ENCODE results near the gene FARP1.

Gene FARP1

DNA sequence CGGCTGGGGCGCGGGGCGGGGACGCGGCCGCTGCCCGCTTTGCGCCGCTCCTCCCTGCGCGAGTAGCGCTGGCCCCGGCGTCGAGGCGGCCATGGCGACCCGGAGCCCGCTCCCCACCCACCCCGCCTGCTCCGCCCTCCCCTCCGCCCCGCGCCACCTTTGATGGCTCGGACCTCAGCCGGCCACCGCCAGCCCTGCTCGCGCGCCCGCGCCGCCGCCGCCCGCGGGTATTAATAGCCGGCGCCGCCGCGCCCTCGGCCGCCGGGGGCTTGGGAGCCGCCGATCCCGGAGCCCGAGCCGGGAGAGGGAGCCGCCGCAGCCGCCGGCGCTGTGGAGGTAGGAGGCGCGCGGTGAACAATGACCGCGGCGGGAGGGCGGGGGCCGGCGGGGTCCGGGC lies 261 bp downstream of the FARP1 start:
- CTCF ChIA-PET, result no interaction called here
- TF ChIP-seq, protein P1, sequence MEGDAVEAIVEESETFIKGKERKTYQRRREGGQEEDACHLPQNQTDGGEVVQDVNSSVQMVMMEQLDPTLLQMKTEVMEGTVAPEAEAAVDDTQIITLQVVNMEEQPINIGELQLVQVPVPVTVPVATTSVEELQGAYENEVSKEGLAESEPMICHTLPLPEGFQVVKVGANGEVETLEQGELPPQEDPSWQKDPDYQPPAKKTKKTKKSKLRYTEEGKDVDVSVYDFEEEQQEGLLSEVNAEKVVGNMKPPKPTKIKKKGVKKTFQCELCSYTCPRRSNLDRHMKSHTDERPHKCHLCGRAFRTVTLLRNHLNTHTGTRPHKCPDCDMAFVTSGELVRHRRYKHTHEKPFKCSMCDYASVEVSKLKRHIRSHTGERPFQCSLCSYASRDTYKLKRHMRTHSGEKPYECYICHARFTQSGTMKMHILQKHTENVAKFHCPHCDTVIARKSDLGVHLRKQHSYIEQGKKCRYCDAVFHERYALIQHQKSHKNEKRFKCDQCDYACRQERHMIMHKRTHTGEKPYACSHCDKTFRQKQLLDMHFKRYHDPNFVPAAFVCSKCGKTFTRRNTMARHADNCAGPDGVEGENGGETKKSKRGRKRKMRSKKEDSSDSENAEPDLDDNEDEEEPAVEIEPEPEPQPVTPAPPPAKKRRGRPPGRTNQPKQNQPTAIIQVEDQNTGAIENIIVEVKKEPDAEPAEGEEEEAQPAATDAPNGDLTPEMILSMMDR (IDR thresholded peaks at IDR 0.05; ENCODE audit: insufficient read depth, low read length, missing control alignments), result no peak
- POLR2A ChIA-PET, result no interaction called here
- H3K4me3 ChIP-seq (ENCODE audit: low read depth, low read length), result peak overlapping the region; percentile 69
- DNase-seq (ENCODE audit: low read depth, low spot score), result no peak

DNA sequence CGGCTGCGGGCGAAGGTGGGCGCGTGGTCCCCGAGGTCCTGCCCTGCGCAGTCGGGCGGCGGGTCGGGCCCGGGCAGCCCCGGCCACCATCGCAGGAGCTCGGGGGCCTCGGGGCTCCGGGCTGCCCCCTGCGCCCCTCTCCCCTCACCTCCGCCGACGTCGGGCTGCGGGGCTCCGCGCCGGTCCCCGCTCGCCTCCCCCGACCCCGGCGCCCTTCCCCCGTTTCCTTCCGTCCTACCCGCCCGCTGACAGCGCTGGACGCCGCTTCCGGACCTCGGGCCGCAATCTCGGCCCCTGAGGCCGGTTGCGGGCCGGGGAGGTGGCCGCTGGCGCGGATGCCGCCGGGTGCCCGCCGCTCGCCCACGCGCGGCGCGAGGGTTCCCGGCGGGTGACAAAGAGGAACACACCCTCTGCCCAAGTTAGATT lies 720 bp downstream of the FARP1 start:
- CTCF ChIA-PET, result interaction anchor here (1.2 kb wide), 1 partner anchor 11 kb away, joined by 3 read pairs; no protein-coding TSS in a partner anchor
- H3K4me3 ChIP-seq (ENCODE audit: low read depth, low read length), result peak overlapping the region; percentile 69
- TF ChIP-seq, protein P1 (IDR thresholded peaks at IDR 0.05; ENCODE audit: insufficient read depth, low read length, missing control alignments), result no peak
- POLR2A ChIA-PET, result no interaction called here
- no peak for DNase-seq (ENCODE audit: low read depth, low spot score)

DNA sequence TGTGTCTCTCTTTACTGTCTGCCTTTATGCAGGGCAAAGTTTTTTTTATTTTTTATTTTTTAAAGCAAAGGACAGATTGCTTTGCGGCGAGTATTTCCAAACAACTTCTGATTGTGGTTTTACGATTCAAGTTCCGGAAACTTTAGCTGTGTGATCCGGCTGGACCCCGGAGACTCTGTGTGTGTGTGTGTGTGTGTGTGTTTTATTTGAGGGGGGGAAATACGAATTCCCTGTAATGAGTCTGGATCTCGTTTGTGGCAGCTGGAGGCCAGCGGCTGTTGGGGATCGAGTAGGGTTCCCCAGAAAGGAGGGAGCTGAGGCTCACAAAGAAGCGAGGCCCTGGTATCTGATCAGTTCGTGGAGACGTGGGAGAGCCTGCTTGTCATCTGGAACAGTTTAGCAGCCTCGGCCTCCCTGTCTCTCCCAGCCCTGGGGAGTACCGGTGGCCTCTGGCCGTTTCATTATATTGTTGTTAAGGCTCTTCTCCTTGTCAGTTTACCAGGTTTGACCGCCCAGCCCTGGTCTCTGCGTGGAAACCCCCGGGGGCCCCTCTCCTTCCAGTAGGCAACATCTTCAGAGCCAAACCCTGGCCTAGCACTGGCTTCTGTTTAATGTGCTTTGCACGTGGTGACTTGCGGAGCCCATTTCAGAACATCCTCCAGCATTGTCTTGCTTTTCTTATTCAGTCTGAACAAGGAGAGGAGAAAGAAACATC lies 1.3 kb downstream of the FARP1 start:
- H3K4me3 ChIP-seq (ENCODE audit: low read depth, low read length), result peak overlapping the region; percentile 69
- ChIA-PET CTCF (interaction anchor here (1.2 kb wide), 1 partner anchor 10 kb away, joined by 3 read pairs; no protein-coding TSS in a partner anchor), POLR2A (interaction anchor here (0.6 kb wide), 1 partner anchor 227 kb away, joined by 3 read pairs; no protein-coding TSS in a partner anchor)
- no peak for DNase-seq (ENCODE audit: low read depth, low spot score)
- TF ChIP-seq, protein P1 (IDR thresholded peaks at IDR 0.05; ENCODE audit: insufficient read depth, low read length, missing control alignments), result no peak

- H3K4me3 ChIP-seq (ENCODE audit: low read depth, low read length), result peak overlapping the region; percentile 69
- DNase-seq (ENCODE audit: low read depth, low spot score), result peak; percentile 37
- ChIA-PET POLR2A (interaction anchor here (0.6 kb wide), 1 partner anchor 226 kb away, joined by 3 read pairs; no protein-coding TSS in a partner anchor), CTCF (interaction anchor here (0.7 to 1.2 kb wide), 2 partner anchors 10 to 253 kb away, joined by 3 to 4 read pairs; no protein-coding TSS in a partner anchor)
- TF ChIP-seq, protein P1 (IDR thresholded peaks at IDR 0.05; ENCODE audit: insufficient read depth, low read length, missing control alignments), result peak; percentile 48
Measured at GRCh38 chr13:98144801-98145350, 2.0 kb downstream of the FARP1 start.

- CTCF ChIA-PET, result interaction anchor here (2.1 kb wide), 1 partner anchor 298 kb away, joined by 7 read pairs; no protein-coding TSS in a partner anchor
- DNase-seq (ENCODE audit: low read depth, low spot score), result no peak
- H3K4me3 ChIP-seq (ENCODE audit: low read depth, low read length), result no peak overlapping the region
- POLR2A ChIA-PET, result no interaction called here
- TF ChIP-seq, protein P1 (IDR thresholded peaks at IDR 0.05; ENCODE audit: insufficient read depth, low read length, missing control alignments), result no peak
Measured at GRCh38 chr13:98147521-98147920, 4.6 kb downstream of the FARP1 start.

GRCh38 chr13:98150832-98151479 lies 8.1 kb downstream of the FARP1 start:
- TF ChIP-seq, protein P1 (IDR thresholded peaks at IDR 0.05; ENCODE audit: insufficient read depth, low read length, missing control alignments), result no peak
- POLR2A ChIA-PET, result no interaction called here
- DNase-seq (ENCODE audit: low read depth, low spot score), result no peak
- no peak overlapping the region for H3K4me3 ChIP-seq (ENCODE audit: low read depth, low read length)
- CTCF ChIA-PET, result interaction anchor here (0.5 to 1.0 kb wide), 2 partner anchors 117 to 233 kb away, joined by 3 to 4 read pairs; no protein-coding TSS in a partner anchor

All from AG04449 (cell line).